HEK293T (cell line): Measurements from ENCODE around the gene CDH4.

ENCODE experiments used
- CTCF ChIA-PET: fragments of 350-600 bp; formaldehyde crosslinking; extraction: SDS; loops from one replicate; lab custom pipeline; 2021; ENCODE audit warnings: antibody characterized with exemption, inconsistent platforms; lab: Yijun Ruan, JAX
- POLR2A ChIA-PET: fragments of 350-600 bp; formaldehyde crosslinking; extraction: SDS; loops from one replicate; lab custom pipeline; 2020; ENCODE audit warnings: antibody characterized with exemption, inconsistent platforms; lab: Yijun Ruan, JAX
- DNase-seq: peaks from one replicate; pipeline ENCODE4 v3.0.0; 2012; ENCODE audit warnings: mixed read lengths; ENCODE audit errors: extremely low spot score
- ARNT ChIP-seq: fragments of 450-650 bp; IDR thresholded peaks from 2 replicates; pipeline ENCODE4 v1.6.1; 2017; ENCODE audit warnings: mild to moderate bottlenecking
- BHLHE40 ChIP-seq: fragments of 450-650 bp; IDR thresholded peaks from 2 replicates; pipeline ENCODE4 v1.6.1; 2016; ENCODE audit warnings: mild to moderate bottlenecking, moderate library complexity, borderline replicate concordance
- CTBP1 ChIP-seq: fragments of 450-650 bp; IDR thresholded peaks from 2 replicates; pipeline ENCODE4 v1.6.1; 2016; ENCODE audit warnings: borderline replicate concordance
- ELF4 ChIP-seq: fragments of 450-650 bp; IDR thresholded peaks from 2 replicates; pipeline ENCODE4 v1.6.1; 2017; ENCODE audit warnings: antibody characterized with exemption
- FOXA1 ChIP-seq: fragments of 450-650 bp; IDR thresholded peaks from 2 replicates; pipeline ENCODE4 v1.6.1; 2016; ENCODE audit warnings: mild to moderate bottlenecking
- FOXK2 ChIP-seq: fragments of 450-650 bp; IDR thresholded peaks from 2 replicates; pipeline ENCODE4 v1.6.1; 2016; ENCODE audit warnings: mild to moderate bottlenecking
- FOXM1 ChIP-seq: fragments of 450-650 bp; IDR thresholded peaks from 2 replicates; pipeline ENCODE4 v1.6.1; 2017; ENCODE audit warnings: mild to moderate bottlenecking, borderline replicate concordance
- HDGF ChIP-seq: fragments of 450-650 bp; IDR thresholded peaks from 2 replicates; pipeline ENCODE4 v1.6.1; 2017; ENCODE audit warnings: antibody characterized with exemption, borderline replicate concordance
- L3MBTL2 ChIP-seq: fragments of 450-650 bp; conservative IDR thresholded peaks from 2 replicates; pipeline ENCODE4 v1.6.1; 2016; ENCODE audit warnings: mild to moderate bottlenecking
- LEF1 ChIP-seq: fragments of 450-650 bp; IDR thresholded peaks from 2 replicates; pipeline ENCODE4 v1.6.1; 2017; ENCODE audit warnings: mild to moderate bottlenecking, borderline replicate concordance
- NFRKB ChIP-seq: fragments of 450-650 bp; IDR thresholded peaks from 2 replicates; pipeline ENCODE4 v1.6.1; 2016; ENCODE audit warnings: mild to moderate bottlenecking, moderate library complexity
- PKNOX1 ChIP-seq: fragments of 450-650 bp; IDR thresholded peaks from 2 replicates; pipeline ENCODE4 v1.6.1; 2016
- SP1 ChIP-seq: fragments of 450-650 bp; IDR thresholded peaks from 2 replicates; pipeline ENCODE4 v1.6.1; 2017
- SUZ12 ChIP-seq: fragments of 450-650 bp; IDR thresholded peaks from 2 replicates; pipeline ENCODE4 v1.6.1; 2016; ENCODE audit warnings: mild to moderate bottlenecking
- TARDBP ChIP-seq: fragments of 450-650 bp; IDR thresholded peaks from 2 replicates; pipeline ENCODE4 v1.6.1; 2016
- ZNF384 ChIP-seq: fragments of 450-650 bp; IDR thresholded peaks from 2 replicates; pipeline ENCODE4 v1.6.1; 2016

Gene CDH4

GRCh38 chr20:61638802-61639585 is 386.9 kb downstream of the CDH4 start:
- CTCF ChIA-PET = no interaction called here
- TF ChIP-seq L3MBTL2 (no peak), NFRKB (no peak), HDGF (no peak), ELF4 (no peak), FOXK2 (no peak), ARNT (no peak), FOXA1 (no peak), ZNF384 (no peak), LEF1 (no peak), FOXM1 (no peak), CTBP1 (no peak), SP1 (no peak), TARDBP (no peak), PKNOX1 (no peak), SUZ12 (no peak), BHLHE40 (no peak)
- POLR2A ChIA-PET = no interaction called here
- no peak for DNase-seq

- POLR2A ChIA-PET = no interaction called here
- TF ChIP-seq SUZ12 (no peak), FOXK2 (no peak), ELF4 (no peak), L3MBTL2 (no peak), PKNOX1 (no peak), TARDBP (no peak), SP1 (no peak), FOXM1 (no peak), CTBP1 (no peak), ARNT (no peak), ZNF384 (no peak), HDGF (no peak), NFRKB (no peak), FOXA1 (no peak), LEF1 (no peak), BHLHE40 (no peak)
- CTCF ChIA-PET = no interaction called here
- no peak for DNase-seq
Observed at GRCh38 chr20:61640131-61640870, 388.2 kb downstream of the CDH4 start.

GRCh38 chr20:61640871-61641245 is 388.8 kb downstream of the CDH4 start:
- POLR2A ChIA-PET = no interaction called here
- CTCF ChIA-PET = no interaction called here
- TF ChIP-seq ARNT = no peak
- DNase-seq = no peak

GRCh38 chr20:61643656-61644377 is 391.8 kb downstream of the CDH4 start:
- POLR2A ChIA-PET = no interaction called here
- no peak for DNase-seq
- CTCF ChIA-PET = no interaction called here
- TF ChIP-seq ELF4 (no peak), ARNT (no peak), FOXA1 (no peak), BHLHE40 (no peak), PKNOX1 (no peak), NFRKB (no peak), SP1 (no peak), LEF1 (no peak), FOXM1 (no peak), FOXK2 (no peak)

- no peak for DNase-seq
- POLR2A ChIA-PET = no interaction called here
- TF ChIP-seq LEF1 (no peak), FOXK2 (no peak), PKNOX1 (no peak), FOXA1 (no peak), NFRKB (no peak), FOXM1 (no peak), CTBP1 (no peak), BHLHE40 (no peak), TARDBP (no peak), ARNT (no peak), ELF4 (no peak)
- CTCF ChIA-PET = no interaction called here
Observed at GRCh38 chr20:61644378-61645076, 392.5 kb downstream of the CDH4 start.
